ENCODE results near the gene THSD4.

DNA sequence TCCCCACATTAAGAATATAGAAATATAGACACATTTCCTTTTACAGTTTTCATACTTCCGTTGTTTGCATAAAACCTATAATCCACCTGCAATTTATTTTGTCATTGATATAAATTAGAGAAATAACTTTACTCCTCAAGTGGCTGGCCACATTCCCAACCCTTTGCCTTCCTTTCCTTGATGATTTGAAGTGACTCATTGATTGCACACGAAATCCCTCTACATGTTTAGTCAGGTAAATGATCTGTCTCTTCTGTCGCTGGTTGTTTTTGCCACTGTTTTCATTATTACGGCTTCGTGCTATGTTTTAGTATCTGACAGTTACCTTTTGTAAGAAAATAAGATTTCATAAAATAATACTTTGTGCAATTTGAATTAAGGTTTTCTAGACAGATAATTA, 422.9 kb downstream of the THSD4 start:
- TF ChIP-seq CTCF (IDR thresholded peaks at IDR 0.05; ENCODE audit: low read depth, low read length) (no peak), EZH2phosphoT487 (IDR thresholded peaks at IDR 0.05; ENCODE audit: low read depth) (no peak)

All from OCI-LY3 (cell line).